GM19438 (cell line): ENCODE measurements around the gene IGSF3.

Experiments
- ATAC-seq: cut with Tn5 transposase; IDR thresholded peaks from one replicate; pipeline ENCODE4 v1.9.1; 2021; ENCODE audit warnings: low read depth; ENCODE audit not compliant: unreplicated experiment

The IGSF3 gene

DNA sequence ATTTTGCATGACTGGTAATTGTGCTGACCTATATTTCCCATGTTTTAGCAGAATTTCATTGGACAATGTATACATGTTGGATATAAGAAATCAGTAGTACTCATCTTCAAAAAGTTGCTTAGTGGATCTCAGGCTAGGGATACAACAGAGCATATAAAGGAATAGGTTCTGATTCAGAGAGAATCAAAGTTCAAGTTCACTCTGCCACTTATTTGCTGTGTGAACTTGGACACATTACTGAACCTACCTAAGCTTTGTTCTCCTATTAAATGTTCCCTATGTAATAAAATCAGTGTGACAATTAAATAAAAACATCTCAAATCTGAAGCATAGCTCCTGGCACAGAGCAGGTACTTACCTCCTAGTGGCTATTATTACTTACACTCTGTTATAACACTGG is 106.0 kb downstream of the IGSF3 start:
- ATAC-seq, result no peak

DNA sequence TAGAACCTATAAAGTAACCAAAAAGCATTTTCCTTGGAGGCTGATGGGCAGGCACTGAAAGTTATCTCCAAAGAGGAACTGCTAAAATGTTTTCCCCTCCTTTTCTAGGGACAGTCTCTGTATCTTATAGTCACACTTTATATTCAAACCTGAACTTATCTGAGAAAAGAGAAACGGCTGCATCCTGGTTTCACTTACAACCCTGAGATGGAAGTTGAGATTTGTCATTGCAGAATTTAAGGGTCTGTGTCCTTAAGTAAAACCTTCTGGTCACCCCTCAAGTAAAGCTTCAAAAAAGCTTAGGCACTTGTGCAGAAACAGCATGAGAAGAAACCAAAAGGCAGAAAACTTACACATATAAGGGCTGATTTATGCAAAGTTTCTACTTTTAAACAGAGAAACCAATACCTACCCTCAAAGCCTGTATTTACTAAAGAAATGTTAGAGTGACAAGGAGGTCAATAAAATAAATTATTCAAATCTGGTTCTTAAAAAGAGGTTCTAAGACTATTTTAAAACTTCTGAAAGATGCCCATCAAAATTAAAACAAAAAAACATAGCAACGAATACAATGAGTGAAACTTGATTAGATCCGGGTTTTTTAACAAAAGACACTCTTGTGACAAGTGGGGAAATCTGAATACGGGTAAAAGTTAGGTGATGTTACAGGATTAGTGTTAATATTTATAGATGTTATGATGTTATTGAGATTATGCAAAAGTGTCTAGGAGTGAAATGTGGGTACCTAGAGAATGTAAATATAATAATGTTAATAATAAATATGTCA is 106.6 kb downstream of the IGSF3 start:
- no peak for ATAC-seq

DNA sequence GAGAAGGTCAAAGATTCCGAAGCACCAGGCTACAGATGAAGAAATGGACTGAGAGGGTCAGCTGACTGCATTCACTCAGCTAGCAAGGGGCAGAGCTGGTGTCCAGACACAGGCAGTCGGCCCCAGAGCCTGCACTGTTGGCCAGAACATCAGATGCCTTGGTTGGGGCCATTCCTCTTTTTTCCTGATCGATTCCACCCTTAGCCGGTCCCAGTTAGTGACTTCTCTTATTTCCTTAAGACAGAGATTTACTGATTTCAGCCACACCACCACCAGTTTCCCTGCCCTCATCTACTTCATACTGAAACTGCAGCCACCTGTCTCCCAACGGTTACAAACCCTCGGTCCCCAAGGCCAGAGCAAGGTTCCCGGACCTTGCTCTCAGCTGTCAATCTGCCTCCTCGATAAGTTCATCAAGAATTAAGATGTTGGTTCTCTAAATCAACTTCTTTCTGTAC is 108.2 kb downstream of the IGSF3 start:
- ATAC-seq, result peak; percentile 39

DNA sequence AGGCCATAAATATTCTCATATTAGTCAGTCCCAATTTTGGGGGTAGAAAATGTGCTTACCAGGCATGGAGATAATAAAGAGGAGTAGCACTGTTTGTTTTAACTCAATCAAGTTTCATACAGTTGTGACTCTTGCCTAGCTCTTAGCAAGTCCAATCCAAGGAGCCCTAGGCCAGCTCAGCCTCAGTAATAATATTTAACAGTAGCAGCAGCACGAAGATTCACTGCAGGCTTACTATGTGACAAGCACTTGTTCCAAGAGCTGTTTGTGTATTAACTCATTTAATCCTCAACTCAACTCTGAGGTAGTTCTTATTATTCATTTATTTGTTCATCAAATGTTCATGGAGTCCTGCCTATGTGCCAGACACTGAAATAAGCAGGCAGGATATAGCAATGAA is 109.0 kb downstream of the IGSF3 start:
- no peak for ATAC-seq

DNA sequence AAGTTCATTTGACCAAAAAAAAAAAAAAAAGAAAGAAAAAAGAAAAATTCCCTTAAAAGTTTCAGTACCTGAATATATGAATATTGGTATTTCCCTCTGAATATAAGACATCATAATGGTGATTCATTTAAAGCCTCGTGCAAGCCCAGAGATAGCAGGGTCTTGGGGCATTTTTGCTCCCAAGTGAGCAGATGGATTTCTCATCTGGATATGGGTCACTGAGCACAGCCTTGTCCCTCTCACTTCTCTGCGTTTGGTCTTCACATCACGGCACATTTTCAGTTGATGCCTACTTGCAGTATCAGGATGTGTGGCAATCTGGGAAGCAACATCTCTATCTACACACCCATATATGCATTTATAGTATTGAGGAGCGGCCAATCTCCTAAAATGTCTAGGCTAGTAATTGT is 109.4 kb downstream of the IGSF3 start:
- no peak for ATAC-seq

DNA sequence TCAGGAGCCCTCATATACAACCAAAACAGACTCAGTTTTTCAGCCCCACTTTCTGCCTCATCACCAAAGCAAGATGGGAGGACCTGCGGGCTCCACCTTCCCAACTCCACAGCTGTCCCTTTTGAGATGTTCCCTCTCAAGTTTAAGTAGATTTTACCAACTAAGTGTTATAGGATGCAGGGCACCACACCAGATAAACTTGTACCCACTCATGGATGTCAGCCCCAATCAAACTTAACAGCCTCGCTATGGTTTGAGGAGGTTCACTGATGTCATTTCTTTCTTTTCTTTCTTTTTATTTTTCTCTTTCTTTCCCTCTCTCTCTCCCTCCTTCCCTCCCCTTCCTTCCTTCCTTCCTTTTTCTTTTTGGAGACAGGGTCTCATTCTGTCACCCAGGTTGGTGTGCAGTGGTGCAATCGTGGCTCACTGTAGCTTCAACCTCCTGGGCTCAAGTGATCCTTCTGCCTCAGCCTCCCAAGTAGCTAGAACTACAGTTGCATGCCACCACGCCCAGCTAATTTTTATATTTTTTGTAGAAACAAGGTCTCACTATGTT is 110.1 kb downstream of the IGSF3 start:
- ATAC-seq, result no peak

DNA sequence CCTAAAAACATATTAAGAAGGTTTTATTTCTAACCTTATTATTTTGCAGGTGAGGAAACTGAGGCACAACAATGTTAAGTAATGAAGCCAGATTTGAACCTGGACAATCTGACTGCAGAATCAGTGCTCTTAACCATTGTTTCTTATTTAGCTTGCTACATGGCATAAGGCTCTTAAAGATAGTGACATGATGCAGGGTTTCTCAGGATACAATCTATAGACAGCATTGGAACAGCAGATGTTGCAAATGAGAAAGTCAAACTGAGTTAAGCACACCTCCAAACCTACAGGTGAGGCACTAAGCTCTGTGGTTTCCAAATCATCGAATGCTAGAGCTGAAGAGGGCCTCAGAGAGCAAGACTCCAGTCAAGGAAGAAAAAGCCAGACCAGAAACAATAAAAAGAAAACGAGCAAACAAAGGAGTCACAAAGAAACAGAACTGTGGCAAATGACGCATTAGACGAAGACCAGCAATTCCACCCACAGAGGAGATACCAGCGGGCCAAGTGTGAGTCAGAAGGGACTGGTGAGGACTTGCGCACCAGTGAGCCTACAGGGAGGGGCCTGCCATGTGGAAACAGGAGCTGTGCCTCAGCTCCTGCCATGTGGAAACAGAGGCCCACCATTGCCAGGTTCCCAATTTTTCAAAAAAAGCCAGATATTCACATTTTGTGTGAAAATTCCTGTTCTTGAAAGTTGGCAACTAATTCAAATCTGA is 111.1 kb downstream of the IGSF3 start:
- ATAC-seq, result no peak

DNA sequence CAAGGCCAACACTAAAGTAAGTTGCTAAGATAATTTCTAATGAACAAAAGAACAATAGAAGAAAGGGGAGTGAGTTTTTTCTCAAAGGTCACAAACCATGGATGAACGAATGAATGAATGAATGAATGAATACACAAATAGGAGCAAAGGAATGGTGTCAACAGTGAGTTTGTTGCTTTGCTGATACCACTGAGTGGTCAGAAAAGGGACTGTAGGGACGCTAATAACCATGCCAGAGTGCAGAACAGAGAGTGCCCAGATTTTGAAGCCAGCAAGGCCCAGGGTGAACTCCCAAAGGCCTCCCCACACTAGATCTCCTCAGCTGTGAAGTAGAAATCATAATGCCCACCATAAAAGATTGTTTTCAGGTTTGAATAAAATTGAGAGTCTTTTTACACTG is 112.6 kb downstream of the IGSF3 start:
- ATAC-seq, result no peak

DNA sequence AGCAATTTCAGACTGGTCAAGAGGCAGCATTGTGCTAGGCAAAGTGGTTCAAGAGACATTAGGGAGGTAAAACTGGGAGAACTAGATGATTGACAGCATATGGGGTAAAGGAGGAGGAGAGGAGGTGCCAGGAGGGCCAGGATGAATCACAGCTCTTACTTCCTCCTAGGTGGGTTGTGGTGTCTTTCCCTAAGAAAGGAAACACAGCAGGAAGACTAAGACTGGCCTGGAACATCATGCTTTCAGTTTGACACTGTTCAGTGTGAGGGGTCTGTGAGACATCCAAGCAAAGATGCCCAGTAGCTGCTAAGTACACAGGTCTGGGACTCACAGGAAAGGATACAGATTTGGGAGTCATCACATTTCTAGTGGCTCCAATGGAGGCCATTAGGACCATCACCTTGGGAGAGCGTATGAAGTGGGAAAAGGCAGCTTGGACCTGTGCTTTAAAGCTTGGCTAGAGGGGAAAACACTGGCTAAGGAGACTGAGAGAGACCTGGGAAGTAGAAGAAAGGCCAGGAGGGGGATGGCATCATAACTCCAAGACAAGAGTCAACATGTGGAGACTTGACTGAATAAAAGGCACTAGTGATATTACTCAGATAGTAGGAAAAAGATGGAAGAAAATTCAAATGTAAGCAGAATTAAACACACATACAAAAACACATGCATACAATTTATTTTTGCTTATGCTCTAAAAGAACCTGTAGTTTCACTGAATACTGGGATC is 114.0 kb downstream of the IGSF3 start:
- no peak for ATAC-seq

DNA sequence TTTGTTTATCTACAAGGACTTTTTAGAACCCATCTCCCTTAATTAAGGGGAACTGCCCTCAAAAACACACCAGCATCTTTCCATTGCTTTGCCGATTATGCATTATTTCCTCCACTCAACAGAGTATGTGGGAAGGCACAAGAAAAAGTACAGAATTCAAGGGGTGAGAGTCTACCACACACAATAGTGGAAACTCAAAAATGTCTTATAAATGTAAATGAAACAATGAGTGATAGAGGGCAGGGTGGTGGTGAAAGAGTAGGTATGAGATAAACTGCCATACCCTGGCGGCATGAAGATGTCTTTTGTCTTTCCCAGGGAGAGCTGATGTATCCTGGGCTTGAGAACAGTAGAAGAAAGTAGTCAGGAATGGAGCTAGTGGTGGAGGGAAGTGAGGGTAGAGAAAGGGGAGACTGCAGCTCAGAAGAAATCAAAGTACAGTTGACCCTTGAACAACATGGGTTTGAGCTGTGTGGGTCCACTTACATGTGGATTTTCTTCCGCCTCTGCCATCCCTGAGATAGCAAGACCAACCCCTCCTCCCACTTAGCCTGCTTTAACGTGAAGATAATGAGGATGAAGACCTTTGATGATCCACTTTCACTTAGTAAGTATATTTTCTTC is 121.1 kb downstream of the IGSF3 start:
- no peak for ATAC-seq

DNA sequence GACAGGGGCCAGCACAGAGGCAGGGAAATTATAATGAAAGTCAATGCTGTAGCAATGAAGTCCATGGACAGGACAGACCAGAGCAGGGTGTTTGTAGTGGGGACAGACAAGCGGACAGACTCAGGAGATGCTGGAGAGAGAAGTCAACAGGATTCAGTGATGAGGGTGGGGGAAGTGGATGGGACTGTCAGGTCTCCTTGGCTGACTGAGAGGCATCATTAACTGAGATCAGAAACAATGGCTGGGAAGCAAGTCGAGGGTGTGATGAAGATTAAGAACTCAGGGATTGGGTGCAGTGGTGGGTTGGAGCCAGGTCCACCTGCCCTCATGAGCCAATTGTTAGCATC is 122.2 kb downstream of the IGSF3 start:
- ATAC-seq, result peak; percentile 1

DNA sequence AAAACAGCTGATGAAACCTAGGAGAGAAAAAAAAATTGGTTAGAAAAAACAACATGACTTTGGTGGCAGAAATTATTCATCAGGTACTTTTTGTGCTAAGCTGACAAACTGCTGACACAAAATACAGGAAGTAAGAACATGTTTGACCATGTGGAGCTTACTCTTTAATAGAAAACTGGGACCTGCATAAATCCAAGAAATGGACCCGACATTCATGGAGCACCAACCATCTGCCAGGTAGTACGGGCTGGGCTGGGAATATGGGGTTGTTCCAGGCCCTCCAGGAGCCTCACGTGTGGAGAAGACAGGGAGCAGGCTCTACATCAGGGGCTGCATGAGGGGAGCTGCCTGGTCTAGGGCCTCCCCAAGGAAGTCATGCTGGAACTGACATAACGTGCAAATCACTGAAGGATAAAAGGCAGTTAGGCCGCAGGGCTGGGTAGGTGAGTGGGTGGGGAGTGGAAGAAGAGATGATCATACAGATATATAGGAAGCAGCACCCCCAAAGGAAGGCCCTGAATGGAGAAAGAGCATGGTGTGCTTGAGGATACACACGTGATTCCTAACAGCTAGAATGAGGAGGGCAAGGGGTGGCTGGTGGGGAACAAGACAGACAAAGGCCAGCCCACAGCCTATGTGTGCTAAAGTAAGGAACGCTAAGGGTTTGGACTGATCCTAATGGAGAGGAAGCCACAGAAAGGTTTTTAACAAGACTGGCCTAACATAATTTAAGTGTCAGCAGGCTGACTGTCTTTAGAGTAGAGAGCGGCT is 122.8 kb downstream of the IGSF3 start:
- peak; percentile 51 for ATAC-seq

DNA sequence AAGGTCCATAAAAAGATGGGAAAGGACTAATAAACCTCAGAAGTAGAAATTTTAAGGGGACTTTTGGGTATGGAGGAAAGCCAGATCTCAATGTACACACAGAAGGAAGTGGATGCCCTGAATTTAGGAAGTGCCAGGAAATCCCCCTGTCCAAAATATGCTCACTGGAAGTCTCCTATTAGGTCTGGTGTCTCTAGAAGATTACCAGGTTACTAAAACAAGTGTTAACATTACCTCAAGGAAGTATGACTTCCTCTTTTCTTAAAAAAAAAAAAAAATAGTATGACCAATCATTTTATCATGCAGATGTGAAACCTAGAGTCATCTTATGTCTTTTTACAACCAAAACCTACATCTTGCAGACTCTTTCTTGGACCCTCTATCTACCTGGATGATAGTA is 127.4 kb downstream of the IGSF3 start:
- ATAC-seq, result peak; percentile 36

DNA sequence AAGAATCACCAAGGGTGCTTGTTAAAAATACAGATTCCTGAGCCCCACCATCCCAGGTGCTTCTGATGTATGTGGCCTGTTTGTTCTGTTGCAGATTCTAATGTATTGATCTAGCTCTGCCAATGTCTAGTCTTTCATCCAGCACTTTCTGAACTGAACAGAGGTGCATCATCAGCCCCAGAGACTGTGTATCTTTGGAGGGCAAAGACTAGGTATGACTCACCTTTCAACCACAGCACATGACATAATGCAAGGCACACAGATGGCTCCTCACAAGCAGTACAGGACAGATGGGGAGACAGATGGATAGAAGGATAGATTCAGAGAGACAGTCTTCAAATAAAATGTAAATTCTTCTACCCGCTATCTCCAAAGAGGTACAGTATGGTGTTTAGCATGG is 129.0 kb downstream of the IGSF3 start:
- peak; percentile 54 for ATAC-seq

DNA sequence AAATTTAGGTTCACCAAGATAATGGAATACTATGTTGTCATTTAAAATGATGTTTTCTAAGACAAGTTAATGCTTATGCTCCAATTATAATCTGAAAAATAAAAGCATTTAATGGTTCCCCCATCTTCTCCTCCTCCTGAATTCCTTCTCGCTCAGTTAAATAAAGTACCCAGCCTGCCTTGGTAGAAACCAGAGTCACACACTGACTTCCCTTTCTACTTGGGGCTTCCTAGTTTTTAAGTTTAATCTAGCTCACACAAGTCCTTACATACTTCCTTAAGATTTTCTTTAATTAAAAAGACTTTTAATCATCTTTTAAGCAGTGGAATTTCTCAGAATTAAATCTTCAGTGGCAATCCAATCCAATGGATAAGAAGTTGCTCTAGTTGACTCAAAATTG is 129.6 kb downstream of the IGSF3 start:
- no peak for ATAC-seq

DNA sequence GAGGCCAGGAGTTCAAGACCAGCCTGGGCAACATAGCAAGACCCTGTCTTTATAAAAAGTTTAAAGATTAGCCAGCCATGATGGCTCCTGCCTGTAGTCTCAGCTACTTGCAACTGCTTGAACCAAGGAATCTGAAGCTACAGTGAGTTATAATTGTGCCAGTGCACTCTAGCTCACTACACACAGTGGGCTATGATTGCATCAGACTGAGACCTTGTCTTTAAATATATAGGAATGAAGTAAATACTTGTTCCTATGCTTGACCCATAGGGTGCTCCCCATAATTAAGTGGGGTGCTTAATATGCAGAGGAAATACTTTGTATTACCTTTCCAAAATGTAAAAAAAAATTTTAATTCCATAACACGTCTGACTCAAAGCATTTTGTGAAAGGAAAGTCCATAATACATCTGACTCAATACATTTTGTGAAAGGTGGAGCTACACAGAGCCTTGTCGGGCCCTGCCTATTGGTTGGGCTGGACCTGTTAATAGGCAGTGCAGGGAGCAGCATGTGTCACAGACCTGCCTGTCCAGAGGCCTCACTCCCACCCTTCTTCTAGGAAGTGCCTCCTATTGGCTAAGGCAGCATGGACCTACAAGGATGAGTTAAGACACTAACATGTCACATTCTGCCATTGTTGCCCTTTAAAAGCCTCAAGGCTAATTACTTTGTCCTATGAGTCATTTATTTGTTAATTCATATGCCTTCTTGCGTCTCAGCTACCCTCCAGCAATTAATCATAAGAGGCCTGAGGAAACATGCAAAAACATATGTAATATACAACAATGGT is 130.3 kb downstream of the IGSF3 start:
- ATAC-seq, result no peak

DNA sequence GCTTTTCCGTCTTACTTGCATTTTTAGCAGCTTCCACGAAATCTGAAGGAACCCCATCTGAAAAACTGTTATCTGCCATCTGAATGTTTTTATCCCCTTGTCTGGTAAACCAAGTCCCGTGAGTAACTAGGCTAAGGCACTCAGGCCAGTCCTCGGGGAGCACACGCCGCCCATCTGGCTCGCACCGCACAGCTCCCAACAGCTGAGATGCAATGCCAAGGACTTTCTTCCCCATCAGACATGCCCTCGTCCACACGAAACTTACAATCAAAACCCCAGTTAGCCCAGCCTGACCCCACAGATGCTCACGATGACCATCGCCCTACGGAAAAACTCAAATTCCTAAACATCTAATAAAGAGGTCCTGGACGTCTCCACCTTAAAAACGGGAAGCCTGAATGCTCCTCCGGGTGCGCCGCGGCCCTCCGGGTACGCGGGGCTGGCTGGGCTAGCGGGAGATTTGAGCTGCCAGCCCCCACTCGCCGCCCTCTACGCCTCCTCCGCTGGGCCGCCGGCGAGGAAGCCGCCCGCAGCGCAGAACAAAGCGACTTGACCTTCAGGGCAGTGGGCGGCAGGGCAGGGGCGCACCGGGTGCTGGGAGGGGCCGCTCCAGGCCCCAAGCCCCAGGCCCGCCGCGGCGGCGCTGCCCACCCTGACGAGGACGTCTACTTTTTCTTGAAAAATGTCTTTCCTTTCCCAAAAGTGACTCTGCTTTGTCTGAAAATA is 133.4 kb downstream of the IGSF3 start:
- no peak for ATAC-seq

DNA sequence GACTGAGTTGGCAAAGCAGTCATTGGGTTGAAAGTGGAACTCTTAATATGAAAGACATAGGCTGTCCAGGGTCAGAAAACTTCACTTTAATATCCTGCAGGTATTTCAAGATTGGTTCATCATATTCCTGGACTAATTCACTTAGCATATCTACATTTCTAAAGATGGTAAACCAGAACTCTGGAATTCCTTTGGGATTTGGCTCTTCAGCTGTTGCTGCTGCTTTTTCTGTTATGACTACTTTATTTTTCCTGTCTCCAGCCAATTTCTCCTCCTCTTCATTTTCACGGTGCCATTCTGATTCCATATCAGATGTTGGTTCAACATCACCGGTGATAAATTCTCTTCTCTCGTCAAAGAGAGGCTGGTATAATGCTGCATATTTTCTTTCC is 134.1 kb downstream of the IGSF3 start:
- no peak for ATAC-seq
